ENCODE data around the gene TTC24.
A peak's percentile ranks its signal among the peaks of the same experiment; 100 is the strongest.
"Not testable (repeated sequence)": the region's sequence is repeated elsewhere in the genome, so short reads cannot be mapped to it uniquely, and the experiment has no call there.

The TTC24 gene

DNA sequence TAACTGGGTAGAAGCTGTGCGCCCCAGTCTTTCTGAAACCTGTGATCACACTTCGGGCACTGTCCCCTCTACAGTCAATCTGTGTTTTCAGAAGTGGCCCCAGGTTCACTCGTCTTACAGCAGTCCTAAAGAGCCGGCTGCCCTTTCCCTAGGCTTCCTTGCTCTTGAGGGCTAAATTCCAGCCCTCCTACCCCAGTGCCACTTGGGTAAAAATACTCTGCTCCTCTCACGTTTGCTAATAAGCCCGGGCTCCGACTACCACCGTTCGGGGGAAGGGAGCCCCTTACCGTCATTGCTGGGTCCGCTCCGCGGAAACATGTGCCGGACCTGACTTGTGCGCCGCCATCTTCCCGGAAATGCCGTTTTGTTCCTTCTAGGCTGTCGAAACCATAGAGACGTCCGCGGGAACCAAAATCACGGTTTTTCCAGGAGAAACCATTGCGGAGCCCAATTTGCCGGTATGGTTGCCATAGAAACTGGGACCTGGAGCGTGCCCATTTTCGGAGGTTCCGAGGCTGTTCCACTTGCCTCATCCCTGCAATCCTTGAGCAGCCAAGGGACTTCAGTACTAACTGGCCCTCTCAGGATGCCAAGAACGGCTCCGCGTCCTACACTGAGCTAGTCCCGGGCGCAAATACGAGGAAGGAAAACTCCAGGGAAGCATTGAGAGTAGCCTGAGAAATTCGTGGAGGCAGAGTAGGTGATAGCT lies 21.8 kb downstream of the TTC24 start, which contains the start of gene GPATCH4:
Gene GPATCH4, minus strand, starts transcription at position 358 of the 709 bp plus-strand sequence.
- peak within 1 kb of the TSS; percentile 93 for H3K4me3 Mint-ChIP-seq
- H3K27me3 Mint-ChIP-seq, result no peaks in the 10 kb centered on the region
- H3K9me3 Mint-ChIP-seq, result no peaks in the 10 kb centered on the region
- H3K36me3 Mint-ChIP-seq (ENCODE audit: low read depth), result peaks cover 39% of the 10 kb centered on the region
- peaks cover 49% of the 10 kb centered on the region for H3K4me1 Mint-ChIP-seq (ENCODE audit: low read depth)
- peak within 1 kb of the TSS; percentile 98 for H3K27ac Mint-ChIP-seq

DNA sequence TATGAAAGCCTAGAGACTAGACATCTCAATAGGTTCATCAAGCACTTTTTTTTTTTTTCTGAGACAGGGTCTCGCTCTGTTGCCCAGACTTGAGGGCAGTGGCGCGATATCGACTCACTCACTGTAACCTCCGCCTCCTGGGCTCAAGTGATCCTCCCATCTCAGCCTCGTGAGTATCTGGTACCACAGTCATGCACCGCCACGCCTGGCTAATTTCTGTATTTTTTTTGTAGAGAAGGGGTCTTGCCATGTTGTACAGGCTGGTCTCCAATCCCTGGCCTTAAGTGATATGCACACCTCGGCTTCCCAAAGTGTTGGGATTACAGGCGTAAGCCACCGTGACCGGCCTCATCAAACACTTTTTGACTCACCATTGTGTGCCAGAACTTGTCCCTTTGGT lies 22.4 kb downstream of the TTC24 start:
- Mint-ChIP-seq H3K36me3 (ENCODE audit: low read depth) (peaks cover 33% of the 10 kb centered on the region), H3K4me1 (ENCODE audit: low read depth) (peaks cover 49% of the 10 kb centered on the region), H3K27me3 (no peaks in the 10 kb centered on the region), H3K27ac (peak overlapping the region; percentile 98), H3K4me3 (peak overlapping the region; percentile 93), H3K9me3 (no peaks in the 10 kb centered on the region)

DNA sequence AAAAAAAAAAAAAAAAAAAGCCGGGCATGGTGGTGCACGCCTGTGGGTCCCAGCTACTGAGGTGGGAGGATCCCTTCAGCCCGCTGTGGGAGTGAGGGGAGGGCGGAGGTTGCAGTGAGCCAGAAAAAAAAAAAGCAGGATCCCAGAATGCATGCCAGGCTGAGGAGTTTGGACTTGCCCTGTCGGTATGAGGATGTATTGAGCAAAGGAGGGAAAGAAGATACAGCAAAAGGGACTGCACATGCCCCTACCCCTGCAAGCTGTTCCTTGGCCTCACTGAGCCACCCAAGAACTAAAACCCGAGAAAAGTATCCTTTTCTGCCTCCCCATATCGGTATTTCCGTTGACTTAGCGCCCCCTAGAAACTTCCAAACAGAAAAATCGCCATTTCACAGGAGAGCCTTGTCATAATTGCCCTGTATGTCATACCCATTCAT lies 23.1 kb downstream of the TTC24 start:
- Mint-ChIP-seq H3K9me3 (no peaks in the 10 kb centered on the region), H3K36me3 (ENCODE audit: low read depth) (peaks cover 27% of the 10 kb centered on the region), H3K4me1 (ENCODE audit: low read depth) (peaks cover 53% of the 10 kb centered on the region), H3K27ac (peak overlapping the region; percentile 77), H3K27me3 (no peaks in the 10 kb centered on the region), H3K4me3 (peak overlapping the region; percentile 93)

DNA sequence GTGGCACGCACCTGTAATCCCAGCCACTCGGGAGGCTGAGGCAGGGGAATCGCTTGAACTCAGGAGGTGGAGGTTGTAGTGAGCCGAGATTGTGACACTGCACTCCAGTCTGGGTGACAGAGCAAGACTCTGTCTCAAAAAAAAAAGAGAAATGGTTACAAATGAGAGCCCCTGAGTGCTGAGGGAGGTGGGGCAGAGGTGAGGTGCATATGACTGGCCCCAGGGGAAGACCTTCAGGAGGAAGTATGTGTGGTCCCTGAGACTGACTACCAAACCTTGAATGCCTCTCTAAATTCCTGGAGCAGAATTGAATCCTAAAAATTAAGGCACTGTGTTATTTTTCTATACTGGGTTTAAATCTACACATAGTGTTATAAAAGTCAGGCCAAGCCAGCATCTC lies 27.8 kb downstream of the TTC24 start:
- H3K27ac Mint-ChIP-seq; H3K4me3 Mint-ChIP-seq; H3K27me3 Mint-ChIP-seq; H3K9me3 Mint-ChIP-seq; H3K36me3 Mint-ChIP-seq (ENCODE audit: low read depth): not testable (repeated sequence)
- H3K4me1 Mint-ChIP-seq (ENCODE audit: low read depth), result peaks cover 19% of the 10 kb centered on the region

DNA sequence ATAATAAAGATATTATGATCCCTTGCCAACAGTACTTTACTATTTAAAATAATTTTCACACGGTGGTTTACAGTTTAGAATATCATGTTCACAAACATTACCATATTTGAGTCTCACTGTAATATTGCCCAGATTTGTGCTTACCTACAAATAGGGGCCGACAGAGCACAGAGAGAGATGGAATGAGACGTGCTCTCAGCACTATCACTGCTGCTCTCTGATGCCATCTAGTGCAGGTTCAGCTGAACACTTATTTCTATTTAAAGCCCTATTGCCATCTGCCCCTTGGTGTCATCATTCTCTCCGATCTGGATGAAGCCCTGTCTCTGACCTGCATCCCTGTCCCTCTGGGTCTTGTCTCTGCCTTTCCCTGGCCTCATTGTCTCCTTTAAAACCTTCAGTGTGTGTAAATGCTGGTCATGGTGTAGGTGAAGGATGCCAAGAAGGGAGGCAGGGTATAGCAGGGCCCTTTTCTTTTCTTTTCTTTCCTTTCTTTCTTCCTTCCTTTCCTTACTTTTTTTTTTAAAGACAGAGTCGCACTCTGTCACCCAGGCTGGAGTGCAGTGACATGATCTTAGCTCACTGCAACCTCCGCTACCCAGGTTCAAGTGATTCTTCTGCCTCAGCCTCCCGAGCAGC lies 28.6 kb downstream of the TTC24 start:
- Mint-ChIP-seq H3K4me1 (ENCODE audit: low read depth) (peaks cover 12% of the 10 kb centered on the region), H3K27me3 (peaks cover 12% of the 10 kb centered on the region), H3K9me3 (no peaks in the 10 kb centered on the region), H3K4me3 (no peak overlapping the region), H3K27ac (no peak overlapping the region), H3K36me3 (ENCODE audit: low read depth) (no peaks in the 10 kb centered on the region)

DNA sequence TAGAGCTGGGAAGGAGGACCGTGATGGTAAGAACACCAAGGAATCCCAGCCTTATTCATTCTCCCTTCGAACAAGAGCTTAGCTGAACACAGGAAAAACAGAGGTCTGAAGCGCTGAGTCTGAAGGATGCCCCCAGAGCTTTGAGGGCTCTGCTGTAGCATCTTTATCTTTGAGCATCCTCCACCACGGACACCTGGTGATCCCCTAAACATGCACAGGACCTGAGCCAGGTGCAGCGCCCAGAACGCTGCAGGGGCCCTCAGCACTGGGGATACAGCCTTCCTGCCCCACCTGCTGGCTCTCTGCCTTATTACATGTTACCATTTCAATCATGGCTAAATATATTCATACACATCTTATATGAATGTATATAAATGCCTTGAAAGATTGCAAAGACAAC lies 29.5 kb downstream of the TTC24 start:
- H3K36me3 Mint-ChIP-seq (ENCODE audit: low read depth), result no peaks in the 10 kb centered on the region
- H3K27me3 Mint-ChIP-seq, result peaks cover 15% of the 10 kb centered on the region
- H3K4me1 Mint-ChIP-seq (ENCODE audit: low read depth), result peaks cover 12% of the 10 kb centered on the region
- no peak overlapping the region for H3K4me3 Mint-ChIP-seq
- H3K9me3 Mint-ChIP-seq, result no peaks in the 10 kb centered on the region
- no peak overlapping the region for H3K27ac Mint-ChIP-seq

DNA sequence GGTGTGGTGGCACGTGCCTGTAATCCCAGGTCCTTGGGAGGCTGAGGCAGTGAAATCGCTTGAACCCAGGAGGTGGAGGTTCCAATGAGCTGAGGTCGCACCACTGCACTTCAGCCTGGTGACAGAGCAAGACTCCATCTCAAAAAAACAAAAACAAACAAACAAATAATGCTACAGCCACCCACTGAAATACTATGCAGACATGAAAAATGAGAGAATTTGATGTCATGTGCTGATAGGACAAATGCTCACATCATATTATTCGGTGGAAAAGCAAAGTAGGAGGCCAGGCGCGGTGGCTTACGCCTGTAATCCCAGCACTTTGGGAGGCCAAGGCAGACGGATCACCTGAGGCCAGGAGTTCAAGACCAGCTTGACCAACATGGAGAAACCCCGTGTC lies 30.5 kb downstream of the TTC24 start:
- not testable (repeated sequence) for H3K36me3 Mint-ChIP-seq (ENCODE audit: low read depth); H3K27ac Mint-ChIP-seq; H3K9me3 Mint-ChIP-seq; H3K4me3 Mint-ChIP-seq
- peaks cover 22% of the 10 kb centered on the region for H3K27me3 Mint-ChIP-seq
- H3K4me1 Mint-ChIP-seq (ENCODE audit: low read depth), result peaks cover 12% of the 10 kb centered on the region

DNA sequence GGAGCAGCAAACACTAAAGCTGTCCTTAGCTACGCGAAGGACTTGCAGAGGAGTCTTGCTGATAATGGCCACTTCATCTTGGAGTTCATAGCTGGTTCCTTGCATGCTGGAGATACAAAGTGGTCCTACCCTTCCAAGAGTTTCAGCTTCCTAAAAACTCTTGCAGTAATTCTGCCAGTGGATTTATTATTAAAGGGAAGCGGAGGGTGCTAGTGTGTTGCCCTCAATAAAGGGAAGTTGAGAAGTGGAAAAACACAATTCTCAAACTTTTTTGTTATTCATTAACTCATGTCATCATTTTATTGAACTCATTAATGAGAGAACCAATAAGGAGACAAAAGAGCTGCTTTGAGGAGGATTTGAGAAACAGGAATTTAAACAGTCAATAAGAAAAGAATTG lies 33.1 kb downstream of the TTC24 start:
- H3K9me3 Mint-ChIP-seq, result no peaks in the 10 kb centered on the region
- no peak overlapping the region for H3K27ac Mint-ChIP-seq
- peaks cover 7% of the 10 kb centered on the region for H3K4me1 Mint-ChIP-seq (ENCODE audit: low read depth)
- no peaks in the 10 kb centered on the region for H3K36me3 Mint-ChIP-seq (ENCODE audit: low read depth)
- no peak overlapping the region for H3K4me3 Mint-ChIP-seq
- H3K27me3 Mint-ChIP-seq, result peaks cover 34% of the 10 kb centered on the region

DNA sequence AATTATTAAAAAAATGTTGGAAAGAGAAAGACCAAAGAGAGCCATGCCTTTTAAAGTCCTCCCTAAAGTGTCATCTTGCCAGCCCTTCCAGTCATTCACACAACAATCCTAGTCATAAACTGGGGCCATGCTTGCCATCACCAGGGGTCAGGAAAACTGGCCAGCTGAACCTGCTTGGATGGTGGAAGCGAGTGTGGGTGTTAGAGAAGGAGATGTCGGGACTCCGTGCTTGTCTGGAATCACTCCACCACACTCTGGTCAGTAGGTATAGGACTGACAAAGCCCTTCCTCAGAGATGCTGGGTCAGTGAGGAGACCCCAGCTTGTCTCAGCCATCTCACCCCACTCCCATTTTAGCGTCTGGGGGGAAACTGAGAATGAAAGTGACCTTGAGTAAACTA lies 36.4 kb downstream of the TTC24 start:
- Mint-ChIP-seq H3K4me3 (no peak overlapping the region), H3K4me1 (ENCODE audit: low read depth) (peaks cover 3% of the 10 kb centered on the region), H3K36me3 (ENCODE audit: low read depth) (no peaks in the 10 kb centered on the region), H3K27me3 (peaks cover 61% of the 10 kb centered on the region), H3K9me3 (no peaks in the 10 kb centered on the region), H3K27ac (no peak overlapping the region)

DNA sequence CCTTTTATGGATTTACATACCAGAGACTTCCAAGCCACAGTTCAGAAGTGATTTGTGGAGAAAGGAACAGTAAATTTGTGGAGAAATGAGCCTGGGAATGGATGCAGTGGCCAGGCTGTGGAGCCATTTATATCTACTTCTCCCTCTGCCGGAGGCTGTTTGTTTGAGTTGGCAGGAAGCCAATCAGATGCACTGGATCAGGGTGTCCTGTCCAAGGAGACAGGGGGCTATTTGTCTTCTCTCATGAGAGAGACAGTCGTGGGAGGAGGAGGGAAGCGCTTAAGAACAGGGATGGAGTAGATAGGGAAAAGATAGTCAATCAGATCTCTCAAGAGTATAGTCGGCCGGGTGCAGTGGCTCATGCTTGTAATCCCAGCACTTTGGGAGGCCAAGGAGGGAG lies 36.9 kb downstream of the TTC24 start:
- Mint-ChIP-seq H3K36me3 (ENCODE audit: low read depth) (no peaks in the 10 kb centered on the region), H3K27ac (no peak overlapping the region), H3K4me1 (ENCODE audit: low read depth) (peaks cover 3% of the 10 kb centered on the region), H3K9me3 (no peaks in the 10 kb centered on the region), H3K4me3 (no peak overlapping the region), H3K27me3 (peaks cover 64% of the 10 kb centered on the region)

DNA sequence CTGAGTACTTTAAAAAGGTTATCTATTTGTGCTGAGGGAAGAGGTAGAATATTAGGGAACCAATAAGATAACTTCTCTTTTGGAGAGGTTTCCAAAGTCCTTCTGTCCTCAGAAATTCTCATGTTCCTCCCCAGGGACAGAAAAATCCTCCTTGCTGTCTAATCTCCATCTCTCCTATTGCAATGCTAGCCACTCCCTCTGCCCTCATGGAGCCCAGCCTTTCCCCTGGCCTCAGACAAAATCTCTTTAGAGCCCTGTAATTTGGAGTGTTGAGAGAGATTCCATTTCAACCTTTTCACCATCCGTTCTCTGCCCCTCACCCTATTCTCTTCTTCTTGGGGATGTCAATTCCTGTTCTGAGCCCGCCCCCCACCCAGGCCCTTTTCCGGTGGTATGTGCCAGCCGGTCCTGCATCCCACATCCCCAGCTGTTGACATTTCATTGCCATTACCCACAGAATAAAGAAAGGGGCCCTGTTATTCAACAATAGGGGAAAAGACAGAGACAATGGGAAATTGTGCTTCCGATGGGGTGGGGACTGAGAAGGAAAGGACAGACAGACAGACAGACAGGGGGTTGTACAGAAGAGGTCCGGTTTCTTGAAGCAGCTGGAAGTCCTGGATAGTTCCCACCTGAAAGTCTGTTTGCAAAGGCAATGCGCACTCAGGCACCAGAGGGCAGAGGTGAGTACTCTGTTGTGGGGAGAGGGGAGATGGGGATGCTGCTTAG lies 39.5 kb downstream of the TTC24 start, which contains the start of gene HAPLN2:
Gene HAPLN2, plus strand, starts transcription at position 563 of the 729 bp plus-strand sequence. CDS start 4,076 bp downstream, outside the sequence.
- Mint-ChIP-seq H3K4me3 (no peak within 1 kb of the TSS), H3K27ac (no peak within 1 kb of the TSS), H3K27me3 (peaks cover 68% of the 10 kb centered on the region), H3K9me3 (no peaks in the 10 kb centered on the region), H3K4me1 (ENCODE audit: low read depth) (peaks cover 3% of the 10 kb centered on the region), H3K36me3 (ENCODE audit: low read depth) (no peaks in the 10 kb centered on the region)

DNA sequence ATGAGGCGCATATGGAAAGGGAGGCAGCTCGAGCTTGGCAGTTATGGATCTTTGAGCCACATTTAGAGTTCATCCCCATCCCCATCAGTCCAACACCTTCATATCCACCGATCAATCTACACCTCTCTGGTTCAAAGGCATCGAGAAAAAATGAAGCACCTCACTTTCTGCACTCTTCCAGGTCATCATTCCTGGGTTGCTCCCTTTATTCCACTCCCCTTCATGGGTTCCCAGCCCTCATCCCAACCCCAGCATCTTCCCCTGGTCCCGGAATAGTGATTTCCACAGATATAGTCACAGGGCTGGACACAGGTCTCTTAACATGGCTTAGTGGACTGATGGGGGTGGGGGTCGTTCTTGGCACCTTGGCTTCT lies 40.0 kb downstream of the TTC24 start:
- no peaks in the 10 kb centered on the region for H3K9me3 Mint-ChIP-seq
- H3K4me3 Mint-ChIP-seq, result no peak overlapping the region
- peaks cover 69% of the 10 kb centered on the region for H3K27me3 Mint-ChIP-seq
- H3K27ac Mint-ChIP-seq, result no peak overlapping the region
- H3K36me3 Mint-ChIP-seq (ENCODE audit: low read depth), result no peaks in the 10 kb centered on the region
- peaks cover 6% of the 10 kb centered on the region for H3K4me1 Mint-ChIP-seq (ENCODE audit: low read depth)

DNA sequence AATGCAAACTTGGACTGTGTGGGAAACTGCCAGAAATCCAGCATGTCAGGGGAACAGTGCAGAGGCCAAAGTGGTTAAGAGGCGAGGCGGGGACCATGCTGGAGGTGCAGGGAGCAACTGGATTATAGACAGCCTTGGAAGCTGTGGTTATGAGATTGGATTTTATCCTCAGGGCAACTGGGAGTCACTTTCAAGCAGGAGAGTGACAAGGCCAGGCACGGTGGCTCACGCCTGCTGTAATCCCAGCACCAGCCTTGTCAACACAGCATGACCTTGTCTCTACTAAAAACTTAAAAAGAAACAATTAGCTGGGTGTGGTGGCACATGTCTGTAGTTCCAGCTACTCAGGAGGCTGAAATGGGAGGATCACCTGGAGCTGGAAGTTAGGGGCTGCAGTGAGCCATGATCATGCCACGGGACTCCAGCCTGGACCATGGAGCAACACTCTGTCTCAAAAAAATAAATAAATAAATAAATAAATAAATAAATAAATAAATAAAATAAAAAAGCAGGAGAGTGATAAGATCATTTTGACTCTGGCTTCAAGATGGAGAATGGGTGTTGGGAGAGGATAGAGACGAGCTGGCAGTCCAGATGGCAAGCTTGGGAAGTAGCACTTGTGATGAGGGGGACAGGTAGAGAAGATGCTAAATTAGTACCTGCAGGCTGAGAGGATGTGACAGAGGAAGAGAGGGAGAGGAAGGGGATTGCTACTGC lies 43.2 kb downstream of the TTC24 start:
- Mint-ChIP-seq H3K4me3 (no peak overlapping the region), H3K36me3 (ENCODE audit: low read depth) (no peaks in the 10 kb centered on the region), H3K9me3 (no peaks in the 10 kb centered on the region), H3K27me3 (peaks cover 67% of the 10 kb centered on the region), H3K4me1 (ENCODE audit: low read depth) (peaks cover 13% of the 10 kb centered on the region), H3K27ac (no peak overlapping the region)

DNA sequence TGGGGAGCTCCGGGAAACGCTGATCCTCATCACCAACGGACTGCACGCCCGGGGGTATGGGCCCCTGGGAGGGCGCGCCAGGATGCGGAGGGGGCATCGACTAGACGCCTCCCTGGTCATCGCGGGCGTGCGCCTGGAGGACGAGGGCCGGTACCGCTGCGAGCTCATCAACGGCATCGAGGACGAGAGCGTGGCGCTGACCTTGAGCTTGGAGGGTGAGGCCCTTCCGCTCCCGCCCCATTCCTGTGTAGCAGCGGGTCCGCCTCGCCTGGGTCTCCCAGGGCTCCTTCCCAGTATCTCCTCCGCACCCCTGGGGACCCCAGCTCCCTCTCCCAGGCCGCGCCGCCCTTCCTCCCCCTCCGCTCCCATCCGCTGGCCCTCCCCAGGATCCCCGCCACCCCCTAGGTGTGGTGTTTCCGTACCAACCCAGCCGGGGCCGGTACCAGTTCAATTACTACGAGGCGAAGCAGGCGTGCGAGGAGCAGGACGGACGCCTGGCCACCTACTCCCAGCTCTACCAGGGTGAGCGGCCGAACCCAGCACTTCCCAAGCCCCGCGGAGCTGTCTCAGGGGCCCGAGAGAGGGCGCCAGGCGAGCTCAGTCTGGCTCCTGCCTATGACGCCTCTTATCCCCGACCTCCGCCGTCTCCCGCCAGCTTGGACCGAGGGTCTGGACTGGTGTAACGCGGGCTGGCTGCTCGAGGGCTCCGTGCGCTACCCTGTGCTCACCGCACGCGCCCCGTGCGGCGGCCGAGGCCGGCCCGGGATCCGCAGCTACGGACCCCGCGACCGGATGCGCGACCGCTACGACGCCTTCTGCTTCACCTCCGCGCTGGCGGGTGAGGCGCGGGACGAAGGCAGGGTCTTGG lies 44.7 kb downstream of the TTC24 start:
- H3K9me3 Mint-ChIP-seq, result no peaks in the 10 kb centered on the region
- peak overlapping the region; percentile 23 for H3K4me3 Mint-ChIP-seq
- H3K4me1 Mint-ChIP-seq (ENCODE audit: low read depth), result peaks cover 10% of the 10 kb centered on the region
- no peaks in the 10 kb centered on the region for H3K36me3 Mint-ChIP-seq (ENCODE audit: low read depth)
- peaks cover 67% of the 10 kb centered on the region for H3K27me3 Mint-ChIP-seq
- H3K27ac Mint-ChIP-seq, result no peak overlapping the region
